GM18868 (cell line): ENCODE results near the gene ENTPD5.
"Not testable (repeated sequence)": the region's sequence is repeated elsewhere in the genome, so short reads cannot be mapped to it uniquely, and the experiment has no call there.

ENCODE experiments used
- ATAC-seq: cut with Tn5 transposase; IDR thresholded peaks from one replicate; pipeline ENCODE4 v1.9.1; 2021; ENCODE audit warnings: mild to moderate bottlenecking, moderate library complexity; ENCODE audit not compliant: unreplicated experiment

ENTPD5 gene

GRCh38 chr14:74008843-74009499 is 10.1 kb downstream of the ENTPD5 start:
- ATAC-seq = no peak

- ATAC-seq = not testable (repeated sequence)
These were observed 13.4 kb downstream of the ENTPD5 start for GRCh38 chr14:74005664-74006063.

- no peak for ATAC-seq
These were observed 20.4 kb downstream of the ENTPD5 start for GRCh38 chr14:73998726-73999125.

- no peak for ATAC-seq
These were observed 21.1 kb downstream of the ENTPD5 start for GRCh38 chr14:73997944-73998447.

- no peak for ATAC-seq
These were observed 21.8 kb downstream of the ENTPD5 start for GRCh38 chr14:73997108-73997943.

- ATAC-seq = no peak
These were observed 22.4 kb downstream of the ENTPD5 start for GRCh38 chr14:73996731-73997107.

- no peak for ATAC-seq
These were observed 23.1 kb downstream of the ENTPD5 start for GRCh38 chr14:73995977-73996378.

- not testable (repeated sequence) for ATAC-seq
These were observed 24.2 kb downstream of the ENTPD5 start for GRCh38 chr14:73994926-73995325.

GRCh38 chr14:73991092-73991491 is 28.0 kb downstream of the ENTPD5 start:
- ATAC-seq = no peak

GRCh38 chr14:73988656-73989055 is 30.4 kb downstream of the ENTPD5 start:
- not testable (repeated sequence) for ATAC-seq

- no peak for ATAC-seq
These were observed 31.0 kb downstream of the ENTPD5 start for GRCh38 chr14:73988065-73988464.

- no peak for ATAC-seq
These were observed 41.2 kb downstream of the ENTPD5 start for GRCh38 chr14:73977896-73978295.

- ATAC-seq = no peak
These were observed 43.0 kb downstream of the ENTPD5 start for GRCh38 chr14:73976125-73976524.

- no peak for ATAC-seq
These were observed 45.6 kb downstream of the ENTPD5 start for GRCh38 chr14:73973497-73973896.

GRCh38 chr14:73968885-73969284 is 50.2 kb downstream of the ENTPD5 start:
- ATAC-seq = no peak

GRCh38 chr14:73965216-73965615 is 53.9 kb downstream of the ENTPD5 start:
- ATAC-seq = no peak

GRCh38 chr14:73961192-73961591 is 57.9 kb downstream of the ENTPD5 start:
- no peak for ATAC-seq

- no peak for ATAC-seq
These were observed 60.5 kb downstream of the ENTPD5 start for GRCh38 chr14:73958591-73958990.

- ATAC-seq = no peak
These were observed 63.4 kb downstream of the ENTPD5 start for GRCh38 chr14:73955674-73956073.

GRCh38 chr14:73953731-73954130 is 65.4 kb downstream of the ENTPD5 start:
- ATAC-seq = no peak

GRCh38 chr14:73949752-73950734 is 69.0 kb downstream of the ENTPD5 start, which contains the start of the genes COQ6 and FAM161B:
TSS of gene COQ6 (plus strand) at chr14:73950302. CDS start at chr14:73950333, 31 bp downstream.
TSS of gene FAM161B (minus strand) at chr14:73950094. CDS start at chr14:73950026, 68 bp downstream.
- ATAC-seq = peak; percentile 89
